AG09319 (cell line): ENCODE measurements around the gene NHS.

Source experiments
- DNase-seq: peaks from one replicate; pipeline ENCODE4 v3.0.0-alpha.2; 2010; ENCODE audit warnings: low read depth; ENCODE audit errors: extremely low read depth
- CTCF ChIP-seq: IDR thresholded peaks from 2 replicates; pipeline ENCODE4 v1.5.1; 2011; ENCODE audit warnings: low read depth, mild to moderate bottlenecking, inconsistent platforms, low read length, moderate library complexity

NHS gene

GRCh38 chrX:17485391-17485790, 110.4 kb downstream of the NHS start:
- no peak for TF ChIP-seq CTCF
- DNase-seq, result no peak

GRCh38 chrX:17488036-17488435, 113.0 kb downstream of the NHS start:
- no peak for TF ChIP-seq CTCF
- DNase-seq, result no peak

- DNase-seq, result no peak
- TF ChIP-seq CTCF, result no peak
Measured at GRCh38 chrX:17494216-17494615, 119.2 kb downstream of the NHS start.

- no peak for TF ChIP-seq CTCF
- DNase-seq, result no peak
Measured at GRCh38 chrX:17495052-17495451, 120.1 kb downstream of the NHS start.

GRCh38 chrX:17496407-17496806, 121.4 kb downstream of the NHS start:
- TF ChIP-seq CTCF, result no peak
- no peak for DNase-seq

- DNase-seq, result no peak
- no peak for TF ChIP-seq CTCF
Measured at GRCh38 chrX:17497193-17497592, 122.2 kb downstream of the NHS start.

GRCh38 chrX:17499512-17499911, 124.5 kb downstream of the NHS start:
- TF ChIP-seq CTCF, result no peak
- no peak for DNase-seq
